ENCODE results near the gene RECQL.

GRCh38 chr12:21471294-21471693, 30.1 kb downstream of the RECQL start:
- TF ChIP-seq, protein P1, sequence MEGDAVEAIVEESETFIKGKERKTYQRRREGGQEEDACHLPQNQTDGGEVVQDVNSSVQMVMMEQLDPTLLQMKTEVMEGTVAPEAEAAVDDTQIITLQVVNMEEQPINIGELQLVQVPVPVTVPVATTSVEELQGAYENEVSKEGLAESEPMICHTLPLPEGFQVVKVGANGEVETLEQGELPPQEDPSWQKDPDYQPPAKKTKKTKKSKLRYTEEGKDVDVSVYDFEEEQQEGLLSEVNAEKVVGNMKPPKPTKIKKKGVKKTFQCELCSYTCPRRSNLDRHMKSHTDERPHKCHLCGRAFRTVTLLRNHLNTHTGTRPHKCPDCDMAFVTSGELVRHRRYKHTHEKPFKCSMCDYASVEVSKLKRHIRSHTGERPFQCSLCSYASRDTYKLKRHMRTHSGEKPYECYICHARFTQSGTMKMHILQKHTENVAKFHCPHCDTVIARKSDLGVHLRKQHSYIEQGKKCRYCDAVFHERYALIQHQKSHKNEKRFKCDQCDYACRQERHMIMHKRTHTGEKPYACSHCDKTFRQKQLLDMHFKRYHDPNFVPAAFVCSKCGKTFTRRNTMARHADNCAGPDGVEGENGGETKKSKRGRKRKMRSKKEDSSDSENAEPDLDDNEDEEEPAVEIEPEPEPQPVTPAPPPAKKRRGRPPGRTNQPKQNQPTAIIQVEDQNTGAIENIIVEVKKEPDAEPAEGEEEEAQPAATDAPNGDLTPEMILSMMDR (IDR thresholded peaks at IDR 0.05), result no peak
- TF ChIP-seq RAD21 (IDR thresholded peaks at IDR 0.05; ENCODE audit: low read length) (no peak), GABPA (IDR thresholded peaks at IDR 0.05; ENCODE audit: low read depth) (no peak), JUND (IDR thresholded peaks at IDR 0.05) (no peak), RCOR1 (IDR thresholded peaks at IDR 0.05; ENCODE audit: low read length) (no peak), RFX5 (IDR thresholded peaks at IDR 0.05; ENCODE audit: low read length) (no peak), NRF1 (IDR thresholded peaks at IDR 0.05; ENCODE audit: low read depth, low read length) (no peak), YY1 (IDR thresholded peaks at IDR 0.05; ENCODE audit: low read depth) (no peak), EZH2phosphoT487 (IDR thresholded peaks at IDR 0.05; ENCODE audit: borderline replicate concordance, low read depth) (no peak), SMC3 (IDR thresholded peaks at IDR 0.05; ENCODE audit: low read depth, low read length) (no peak), TAF1 (IDR thresholded peaks at IDR 0.05; ENCODE audit: borderline replicate concordance, low read depth, low read length) (no peak)
- TF ChIP-seq, protein P2, sequence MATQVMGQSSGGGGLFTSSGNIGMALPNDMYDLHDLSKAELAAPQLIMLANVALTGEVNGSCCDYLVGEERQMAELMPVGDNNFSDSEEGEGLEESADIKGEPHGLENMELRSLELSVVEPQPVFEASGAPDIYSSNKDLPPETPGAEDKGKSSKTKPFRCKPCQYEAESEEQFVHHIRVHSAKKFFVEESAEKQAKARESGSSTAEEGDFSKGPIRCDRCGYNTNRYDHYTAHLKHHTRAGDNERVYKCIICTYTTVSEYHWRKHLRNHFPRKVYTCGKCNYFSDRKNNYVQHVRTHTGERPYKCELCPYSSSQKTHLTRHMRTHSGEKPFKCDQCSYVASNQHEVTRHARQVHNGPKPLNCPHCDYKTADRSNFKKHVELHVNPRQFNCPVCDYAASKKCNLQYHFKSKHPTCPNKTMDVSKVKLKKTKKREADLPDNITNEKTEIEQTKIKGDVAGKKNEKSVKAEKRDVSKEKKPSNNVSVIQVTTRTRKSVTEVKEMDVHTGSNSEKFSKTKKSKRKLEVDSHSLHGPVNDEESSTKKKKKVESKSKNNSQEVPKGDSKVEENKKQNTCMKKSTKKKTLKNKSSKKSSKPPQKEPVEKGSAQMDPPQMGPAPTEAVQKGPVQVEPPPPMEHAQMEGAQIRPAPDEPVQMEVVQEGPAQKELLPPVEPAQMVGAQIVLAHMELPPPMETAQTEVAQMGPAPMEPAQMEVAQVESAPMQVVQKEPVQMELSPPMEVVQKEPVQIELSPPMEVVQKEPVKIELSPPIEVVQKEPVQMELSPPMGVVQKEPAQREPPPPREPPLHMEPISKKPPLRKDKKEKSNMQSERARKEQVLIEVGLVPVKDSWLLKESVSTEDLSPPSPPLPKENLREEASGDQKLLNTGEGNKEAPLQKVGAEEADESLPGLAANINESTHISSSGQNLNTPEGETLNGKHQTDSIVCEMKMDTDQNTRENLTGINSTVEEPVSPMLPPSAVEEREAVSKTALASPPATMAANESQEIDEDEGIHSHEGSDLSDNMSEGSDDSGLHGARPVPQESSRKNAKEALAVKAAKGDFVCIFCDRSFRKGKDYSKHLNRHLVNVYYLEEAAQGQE (IDR thresholded peaks at IDR 0.05; ENCODE audit: low read depth, low read length), result no peak
- TF ChIP-seq, protein P3, sequence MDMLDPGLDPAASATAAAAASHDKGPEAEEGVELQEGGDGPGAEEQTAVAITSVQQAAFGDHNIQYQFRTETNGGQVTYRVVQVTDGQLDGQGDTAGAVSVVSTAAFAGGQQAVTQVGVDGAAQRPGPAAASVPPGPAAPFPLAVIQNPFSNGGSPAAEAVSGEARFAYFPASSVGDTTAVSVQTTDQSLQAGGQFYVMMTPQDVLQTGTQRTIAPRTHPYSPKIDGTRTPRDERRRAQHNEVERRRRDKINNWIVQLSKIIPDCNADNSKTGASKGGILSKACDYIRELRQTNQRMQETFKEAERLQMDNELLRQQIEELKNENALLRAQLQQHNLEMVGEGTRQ (IDR thresholded peaks at IDR 0.05; ENCODE audit: borderline replicate concordance, low read depth, low read length), result no peak
- TF ChIP-seq, protein P4, sequence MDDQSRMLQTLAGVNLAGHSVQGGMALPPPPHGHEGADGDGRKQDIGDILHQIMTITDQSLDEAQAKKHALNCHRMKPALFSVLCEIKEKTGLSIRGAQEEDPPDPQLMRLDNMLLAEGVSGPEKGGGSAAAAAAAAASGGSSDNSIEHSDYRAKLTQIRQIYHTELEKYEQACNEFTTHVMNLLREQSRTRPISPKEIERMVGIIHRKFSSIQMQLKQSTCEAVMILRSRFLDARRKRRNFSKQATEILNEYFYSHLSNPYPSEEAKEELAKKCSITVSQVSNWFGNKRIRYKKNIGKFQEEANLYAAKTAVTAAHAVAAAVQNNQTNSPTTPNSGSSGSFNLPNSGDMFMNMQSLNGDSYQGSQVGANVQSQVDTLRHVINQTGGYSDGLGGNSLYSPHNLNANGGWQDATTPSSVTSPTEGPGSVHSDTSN (IDR thresholded peaks at IDR 0.05), result no peak

Data from SK-N-SH (cell line).